Muscle layer of duodenum (tissue), 2 donors: Measurements from ENCODE around the gene PNKP.

Experiments
- H3K27ac ChIP-seq: one replicate; pipeline ENCODE4 v1.7.0; 2013; ENCODE audit warnings: mild to moderate bottlenecking, low read length
- H3K27me3 ChIP-seq: one replicate; pipeline ENCODE4 v1.7.0; 2013; ENCODE audit warnings: low read depth, mild to moderate bottlenecking, control low read depth, low read length
- H3K36me3 ChIP-seq, 2 donors: one replicate each; pipeline ENCODE4 v1.7.0; 2013; ENCODE audit warnings: low read length in 2 of 2, control low read depth in 1 of 2, mild to moderate bottlenecking in 1 of 2; ENCODE audit not compliant: insufficient read depth in 2 of 2, control insufficient read depth in 1 of 2
- H3K4me1 ChIP-seq, 2 donors: one replicate each; pipeline ENCODE4 v1.7.0; 2013; ENCODE audit warnings: low read length in 2 of 2, mild to moderate bottlenecking in 2 of 2, control low read depth in 1 of 2, moderate library complexity in 1 of 2; ENCODE audit not compliant: insufficient read depth in 2 of 2, control insufficient read depth in 1 of 2
- H3K4me3 ChIP-seq, 2 donors: one replicate each; pipeline ENCODE4 v1.7.0; 2013; ENCODE audit warnings: low read length in 2 of 2, low read depth in 1 of 2, mild to moderate bottlenecking in 1 of 2
- H3K9me3 ChIP-seq, 2 donors: one replicate each; pipeline ENCODE4 v1.7.0; 2013; ENCODE audit warnings: low read length in 2 of 2, control low read depth in 1 of 2, mild to moderate bottlenecking in 1 of 2; ENCODE audit not compliant: control insufficient read depth in 1 of 2
- donor health status: healthy.

PNKP gene

DNA sequence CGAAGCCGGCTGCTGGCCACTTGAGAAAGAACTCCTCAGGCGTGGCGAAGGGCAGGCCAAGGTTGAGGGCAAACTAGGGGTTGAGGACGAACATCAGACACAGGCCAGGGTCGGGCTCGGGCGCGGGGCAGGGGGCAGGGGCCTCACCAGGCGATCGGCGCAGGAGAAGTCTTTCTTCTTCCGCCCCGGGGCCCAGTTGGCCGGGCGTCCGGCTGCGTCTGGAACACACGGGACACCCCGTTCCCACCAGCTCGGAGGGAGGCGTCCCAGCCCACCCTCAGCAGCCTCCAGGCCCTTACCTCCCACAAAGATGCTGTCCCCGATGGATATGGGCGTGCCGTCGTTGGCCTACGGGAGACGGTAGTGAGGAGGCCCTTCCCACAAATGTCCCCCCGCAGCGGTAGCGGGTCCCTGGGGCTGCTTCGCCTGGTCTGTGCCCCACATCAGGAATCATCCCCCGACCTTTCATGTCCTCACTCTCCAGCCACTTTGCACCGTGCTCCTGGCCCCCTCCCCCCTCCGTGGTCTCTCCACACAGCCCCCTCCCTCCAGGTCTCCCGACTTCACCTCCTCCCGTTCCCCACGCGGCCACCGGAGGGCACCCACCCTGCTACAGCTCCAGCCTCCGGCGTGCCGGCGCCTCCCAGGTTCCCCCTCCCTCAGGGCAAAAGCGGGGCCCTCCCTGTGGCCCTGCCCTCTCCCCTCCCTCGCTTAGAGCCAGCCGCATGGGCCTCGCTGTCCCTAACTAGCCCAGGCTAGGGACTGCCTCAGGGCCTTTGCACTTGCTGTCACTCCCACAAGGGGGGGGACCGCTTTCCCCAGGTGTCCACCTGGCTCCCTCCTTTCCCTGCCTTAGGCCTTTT is 4.8 kb downstream of the PNKP start:
- H3K27me3 ChIP-seq = no peaks in the 10 kb centered on the region
- H3K4me3 ChIP-seq = no peak overlapping the region
- H3K4me1 ChIP-seq = peaks cover 0 to 21% of the 10 kb centered on the region in 2 donors
- no peaks in the 10 kb centered on the region for H3K9me3 ChIP-seq
- H3K27ac ChIP-seq = no peak overlapping the region
- peaks cover 18 to 54% of the 10 kb centered on the region in 2 donors for H3K36me3 ChIP-seq

DNA sequence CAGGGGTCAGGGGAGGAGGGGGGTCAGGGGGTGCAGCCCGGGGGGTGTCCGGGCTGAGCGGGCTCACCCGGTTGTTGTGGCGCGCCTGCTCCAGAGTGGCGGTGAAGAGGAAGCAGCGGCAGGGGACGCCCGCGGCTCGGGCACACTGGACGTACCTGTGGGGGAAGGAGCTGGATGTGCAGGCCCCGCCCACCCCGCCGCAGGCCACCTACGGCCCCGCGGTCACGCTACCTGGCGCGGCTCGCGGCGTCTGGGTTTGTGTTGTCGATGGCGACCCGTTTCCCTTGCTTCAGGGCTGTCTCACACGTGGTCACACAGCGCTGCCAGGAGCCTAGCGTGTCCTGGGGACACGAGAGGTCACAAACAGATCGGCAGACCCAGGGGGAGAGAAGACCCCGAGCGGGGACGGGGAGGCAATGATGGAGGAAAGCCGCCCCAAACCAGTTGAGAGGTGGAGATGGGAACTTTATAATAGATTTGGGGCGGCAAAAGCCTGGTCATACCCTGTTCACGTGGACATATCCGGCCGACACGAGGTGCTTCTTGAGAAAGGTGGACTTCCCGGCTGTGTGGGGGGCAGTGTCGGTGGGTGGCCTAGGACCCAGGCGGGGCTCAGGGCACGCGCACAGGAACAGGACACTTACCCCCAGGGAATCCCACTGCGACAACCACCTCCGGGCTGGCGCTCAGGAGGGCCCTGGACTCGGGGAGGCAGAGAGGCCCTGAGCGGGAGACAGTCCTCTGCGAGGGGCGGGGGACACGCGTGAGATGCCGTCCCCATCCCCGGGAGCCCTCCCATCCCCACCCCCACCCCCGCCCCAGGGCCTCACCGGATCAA is 5.6 kb downstream of the PNKP start:
- Histone ChIP-seq H3K36me3 (peaks cover 18 to 62% of the 10 kb centered on the region in 2 donors), H3K9me3 (no peaks in the 10 kb centered on the region), H3K4me3 (no peak overlapping the region), H3K4me1 (peaks cover 0 to 20% of the 10 kb centered on the region in 2 donors), H3K27ac (no peak overlapping the region), H3K27me3 (no peaks in the 10 kb centered on the region)

DNA sequence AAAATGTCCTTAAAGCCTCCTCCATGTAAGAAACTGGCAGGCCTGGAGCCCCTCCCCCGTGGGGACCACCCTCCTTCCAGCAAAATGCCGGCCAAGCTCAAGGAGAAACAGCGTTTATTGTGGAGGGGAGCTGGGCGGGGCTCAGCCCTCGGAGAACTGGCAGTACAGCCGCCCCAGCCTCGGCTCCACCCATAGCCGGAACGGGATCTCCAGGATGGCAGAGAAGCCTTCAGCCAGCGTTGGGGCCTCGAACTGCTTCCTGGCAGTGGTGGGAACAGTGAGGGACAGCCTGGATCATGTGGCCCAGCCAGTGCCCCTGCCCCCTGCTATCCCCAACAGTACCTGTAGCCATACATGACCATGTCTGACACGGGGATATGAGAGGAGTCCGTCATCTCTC is 6.3 kb downstream of the PNKP start:
- H3K4me3 ChIP-seq = no peak overlapping the region
- H3K27ac ChIP-seq = no peak overlapping the region
- peaks cover 18 to 67% of the 10 kb centered on the region in 2 donors for H3K36me3 ChIP-seq
- H3K4me1 ChIP-seq = peaks cover 0 to 14% of the 10 kb centered on the region in 2 donors
- no peaks in the 10 kb centered on the region for H3K27me3 ChIP-seq
- no peaks in the 10 kb centered on the region for H3K9me3 ChIP-seq

- Histone ChIP-seq H3K4me3 (no peak overlapping the region), H3K27me3 (no peaks in the 10 kb centered on the region), H3K9me3 (no peaks in the 10 kb centered on the region), H3K36me3 (peaks cover 18 to 73% of the 10 kb centered on the region in 2 donors), H3K27ac (no peak overlapping the region), H3K4me1 (peaks cover 0 to 8% of the 10 kb centered on the region in 2 donors)
Observed at GRCh38 chr19:49860336-49861102, 6.9 kb downstream of the PNKP start.

- Histone ChIP-seq H3K4me3 (no peak overlapping the region), H3K36me3 (peaks cover 18 to 79% of the 10 kb centered on the region in 2 donors), H3K27ac (no peak overlapping the region), H3K27me3 (no peaks in the 10 kb centered on the region), H3K9me3 (no peaks in the 10 kb centered on the region), H3K4me1 (peaks cover 0 to under 1% of the 10 kb centered on the region in 2 donors)
Observed at GRCh38 chr19:49859682-49860335, 7.6 kb downstream of the PNKP start.

DNA sequence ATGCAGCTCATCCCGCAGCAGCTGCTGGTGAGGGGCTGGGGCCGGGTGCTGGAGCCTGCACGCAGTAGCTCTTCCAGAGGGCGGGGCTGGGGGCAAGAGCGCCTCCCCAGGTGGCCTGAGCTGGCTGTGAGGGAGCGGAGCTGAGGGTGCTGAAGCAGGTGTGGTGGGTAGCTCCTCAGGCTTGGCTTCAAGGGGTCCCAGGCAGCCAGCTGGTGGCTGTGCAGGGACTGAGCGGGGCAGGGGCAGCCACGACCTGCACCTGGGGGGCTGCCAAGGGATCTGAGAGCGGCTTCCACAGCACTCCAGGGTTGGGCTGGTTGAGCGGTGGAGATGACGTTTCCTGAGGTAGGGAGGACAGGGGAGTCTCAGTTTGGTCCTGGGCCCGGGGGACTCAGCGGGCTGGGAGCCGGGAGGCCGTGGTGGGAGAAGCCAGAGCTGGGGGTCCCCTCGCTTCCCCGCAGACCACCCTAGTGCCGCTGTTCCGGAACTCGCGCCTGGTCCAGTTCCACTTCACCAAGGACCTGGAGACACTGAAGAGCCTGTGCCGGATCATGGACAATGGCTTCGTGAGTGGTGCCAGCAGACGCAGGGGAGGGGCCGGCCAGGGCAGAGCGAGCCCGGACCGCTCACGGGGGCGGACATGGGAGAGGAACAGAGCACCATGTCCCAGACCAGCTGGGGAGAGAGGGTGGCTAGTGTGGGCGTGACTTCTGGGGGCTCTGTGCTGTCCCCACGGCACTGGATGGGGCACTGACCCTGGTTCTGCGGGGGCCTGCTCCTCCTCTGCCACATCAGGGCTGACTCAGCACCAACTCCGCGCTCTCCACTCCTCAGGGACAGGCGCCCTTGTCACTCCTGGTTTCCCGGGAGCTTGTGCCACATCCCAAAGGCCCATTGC is 9.0 kb downstream of the PNKP start:
- H3K27ac ChIP-seq = no peak overlapping the region
- H3K4me3 ChIP-seq = no peak overlapping the region
- peaks cover 9 to 70% of the 10 kb centered on the region in 2 donors for H3K36me3 ChIP-seq

GRCh38 chr19:49857838-49858087 is 9.6 kb downstream of the PNKP start:
- H3K4me3 ChIP-seq = no peak overlapping the region

More for the DNA sequence above, 9.0 kb downstream of the PNKP start:
- H3K9me3 ChIP-seq = no peaks in the 10 kb centered on the region
- peaks cover 0 to 5% of the 10 kb centered on the region in 2 donors for H3K4me1 ChIP-seq
- no peaks in the 10 kb centered on the region for H3K27me3 ChIP-seq

DNA sequence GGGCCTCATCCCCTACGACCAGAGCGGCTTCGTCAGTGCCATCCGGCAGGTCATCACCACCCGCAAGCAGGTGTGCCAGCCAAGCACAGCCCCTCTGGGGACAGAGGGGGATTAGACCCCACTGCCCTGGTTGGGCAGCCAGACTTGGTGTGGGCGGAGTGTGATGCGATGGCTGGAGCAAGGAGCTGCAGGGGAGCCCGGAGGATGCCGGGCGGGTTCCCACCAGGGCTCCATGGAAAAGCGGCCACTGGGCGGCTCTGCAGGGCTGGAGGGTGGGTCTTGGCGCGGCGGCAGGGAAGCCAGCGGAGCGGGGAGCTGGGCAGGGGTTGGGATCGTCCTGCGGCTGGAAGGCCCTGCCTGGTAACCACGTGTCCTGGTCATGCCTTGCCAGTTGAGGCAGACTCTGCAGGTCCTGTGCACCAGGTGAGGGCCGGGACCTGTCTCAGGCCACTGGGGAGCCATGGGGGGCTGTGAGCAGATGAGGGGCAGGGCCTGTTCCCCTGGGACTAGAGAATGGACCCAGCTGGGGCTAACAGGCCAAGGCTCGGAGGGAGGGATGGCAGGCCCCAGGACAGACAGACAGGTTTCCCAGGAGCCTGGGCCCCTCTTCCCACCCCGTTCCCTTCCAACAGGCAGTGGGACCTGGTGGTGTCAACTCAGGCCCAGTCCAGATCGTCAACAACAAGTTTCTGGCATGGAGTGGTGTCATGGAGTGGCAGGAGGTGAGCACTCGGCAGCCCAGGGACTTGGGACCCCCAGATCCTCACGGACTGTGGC is 10.1 kb downstream of the PNKP start:
- peaks cover 7 to 15% of the 10 kb centered on the region in 2 donors for H3K4me1 ChIP-seq
- H3K9me3 ChIP-seq = no peaks in the 10 kb centered on the region
- peaks cover 7 to 66% of the 10 kb centered on the region in 2 donors for H3K36me3 ChIP-seq

More at GRCh38 chr19:49857838-49858087, 9.6 kb downstream of the PNKP start:
- Histone ChIP-seq H3K27me3 (no peaks in the 10 kb centered on the region), H3K4me1 (peaks cover 2 to 10% of the 10 kb centered on the region in 2 donors), H3K36me3 (peaks cover 7 to 66% of the 10 kb centered on the region in 2 donors), H3K9me3 (no peaks in the 10 kb centered on the region), H3K27ac (no peak overlapping the region)

GRCh38 chr19:49856574-49857021 is 10.8 kb downstream of the PNKP start:
- Histone ChIP-seq H3K27me3 (no peaks in the 10 kb centered on the region), H3K27ac (no peak overlapping the region), H3K4me3 (no peak overlapping the region), H3K36me3 (peaks cover 7 to 62% of the 10 kb centered on the region in 2 donors), H3K9me3 (no peaks in the 10 kb centered on the region), H3K4me1 (peaks cover 11 to 21% of the 10 kb centered on the region in 2 donors)

More for the DNA sequence above, 10.1 kb downstream of the PNKP start:
- Histone ChIP-seq H3K4me3 (no peak overlapping the region), H3K27me3 (no peaks in the 10 kb centered on the region), H3K27ac (no peak overlapping the region)
